Stimulated activated CD8-positive, alpha-beta memory T cell treated with anti-CD3 and anti-CD28 coated beads, Interleukin-7, amount 100 ng/mL, for 4 hours (primary cell): ENCODE measurements around the gene ERCC6.

Experiments used
- DNase-seq, 2 donors: peaks; one replicate each; pipeline ENCODE4 v3.0.0-alpha.2; 2020; ENCODE audit warnings: low read depth in 2 of 2

The ERCC6 gene

DNA sequence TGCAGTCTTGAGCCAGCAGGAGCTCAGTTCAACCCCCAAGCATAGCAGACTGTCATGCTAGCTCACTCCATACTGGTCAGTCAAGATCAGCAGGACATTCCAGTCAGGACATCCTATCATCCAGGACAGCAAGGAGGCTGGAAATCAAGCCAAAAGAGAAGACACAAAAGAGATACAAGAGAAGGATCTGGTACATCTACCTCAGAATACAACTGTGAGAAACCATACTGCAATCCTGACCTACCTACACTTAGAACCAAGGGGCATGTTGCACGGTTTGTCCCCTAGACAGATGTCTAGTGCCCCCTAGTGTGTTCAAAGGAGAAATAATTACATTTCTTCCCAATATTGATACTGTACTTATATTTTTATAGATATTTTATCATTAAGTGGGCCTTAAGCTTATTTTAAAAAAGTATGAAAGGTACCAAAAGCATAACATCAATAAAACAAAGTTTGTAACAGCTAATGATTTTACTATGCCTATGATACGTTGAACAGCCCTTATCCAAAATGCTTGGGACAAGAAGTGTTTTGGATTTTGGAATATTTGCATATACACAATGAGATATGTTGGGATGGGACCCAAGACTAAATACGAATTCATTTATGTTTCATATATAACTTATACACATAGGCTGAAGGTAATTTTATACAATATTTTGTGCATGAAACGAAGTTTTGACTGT lies 26.7 kb downstream of the ERCC6 start:
- DNase-seq, result no peak

DNA sequence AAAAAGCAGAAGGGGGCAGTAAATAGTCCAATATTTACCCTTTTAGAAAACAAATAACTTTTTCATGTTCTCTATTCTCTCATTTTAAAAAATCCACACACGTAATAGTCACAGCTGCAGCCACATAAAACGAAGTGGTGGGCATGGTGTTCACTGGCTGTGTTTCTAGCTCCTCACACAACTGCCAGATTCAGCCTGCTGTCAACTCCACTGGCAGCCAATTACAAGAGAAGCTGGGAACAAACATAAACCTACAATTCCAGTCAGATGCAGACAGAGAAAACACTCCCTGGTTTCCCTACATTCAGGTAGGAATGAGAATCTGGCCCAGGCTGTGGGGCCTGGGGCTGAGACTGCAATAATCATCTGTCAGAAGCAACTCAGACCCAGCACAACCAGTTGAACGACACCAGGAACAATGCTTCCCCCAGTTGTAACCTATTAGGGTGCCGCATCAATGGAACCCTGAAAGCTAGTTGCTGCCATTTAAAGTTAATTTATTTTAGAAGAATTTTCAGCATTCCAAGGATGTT lies 29.1 kb downstream of the ERCC6 start:
- DNase-seq, result no peak

- no peak for DNase-seq
Observed at GRCh38 chr10:49508654-49509053, 30.3 kb downstream of the ERCC6 start.

DNA sequence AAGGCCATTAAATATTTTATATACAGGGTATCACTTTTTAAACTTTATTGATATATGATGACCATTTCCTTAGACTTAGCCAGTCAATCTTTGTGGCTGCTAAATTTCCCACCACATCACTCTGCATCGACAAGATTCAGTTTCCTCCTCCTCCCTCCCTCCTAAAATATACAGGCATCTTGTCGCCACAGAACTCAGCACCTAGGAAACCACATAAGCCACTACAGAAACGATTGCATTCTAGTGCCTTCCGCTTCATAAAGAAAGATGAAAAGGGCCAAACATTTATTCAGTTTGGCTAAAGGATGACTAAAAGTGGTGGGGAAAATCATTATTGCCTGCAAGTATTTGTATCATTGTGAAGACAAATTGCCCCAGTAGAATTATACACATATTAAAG lies 30.7 kb downstream of the ERCC6 start:
- no peak for DNase-seq

GRCh38 chr10:49505589-49505988 lies 33.3 kb downstream of the ERCC6 start:
- DNase-seq, result no peak

DNA sequence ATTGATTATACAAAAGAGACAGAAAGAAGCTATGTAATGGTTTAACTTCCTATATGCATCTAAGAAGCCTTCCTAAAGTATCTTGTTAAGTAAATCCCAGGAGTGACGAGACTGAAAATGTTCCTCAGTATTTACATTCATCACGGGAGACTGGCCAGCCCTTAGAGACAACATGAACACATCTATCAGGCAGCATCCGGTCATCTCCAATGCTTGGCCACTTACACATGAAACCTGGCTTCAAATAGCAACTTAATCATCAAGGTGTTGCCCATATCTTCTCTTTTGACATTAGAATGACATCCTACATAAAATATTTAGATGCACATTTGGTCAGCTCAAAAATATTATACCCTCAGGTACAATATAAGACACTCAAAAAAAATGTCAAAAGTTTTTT lies 33.8 kb downstream of the ERCC6 start:
- no peak for DNase-seq

GRCh38 chr10:49504528-49504927 lies 34.4 kb downstream of the ERCC6 start:
- DNase-seq, result no peak

- DNase-seq, result no peak
Observed at GRCh38 chr10:49502358-49502757, 36.6 kb downstream of the ERCC6 start.

GRCh38 chr10:49500412-49500811 lies 38.5 kb downstream of the ERCC6 start:
- no peak for DNase-seq

DNA sequence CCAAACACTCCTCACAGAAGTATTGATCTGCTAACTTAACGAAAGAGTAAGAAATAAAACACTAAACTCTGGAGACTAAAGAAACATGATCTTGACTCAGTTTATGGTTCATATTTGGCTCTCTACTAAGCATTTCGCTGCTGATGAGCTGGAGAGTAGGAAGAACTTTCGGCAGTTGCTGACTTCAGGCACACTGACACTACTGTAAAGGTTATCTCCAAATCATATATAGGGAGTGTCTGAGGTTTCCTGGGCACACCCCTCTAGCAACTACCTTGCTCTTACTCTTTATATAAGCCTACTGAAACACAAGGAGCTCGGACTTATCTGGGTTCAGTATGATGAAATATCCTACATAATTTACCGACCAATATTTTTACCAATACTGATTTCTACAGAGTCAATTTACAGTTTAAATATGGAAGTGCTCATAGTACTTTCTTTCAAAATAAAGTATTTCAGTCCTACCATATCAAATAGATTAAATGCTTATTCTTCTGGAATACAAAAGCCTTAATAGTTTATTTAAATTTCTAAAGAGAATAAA lies 39.5 kb downstream of the ERCC6 start:
- DNase-seq, result no peak

- no peak for DNase-seq
Observed at GRCh38 chr10:49498425-49498824, 40.5 kb downstream of the ERCC6 start.

- no peak for DNase-seq
Observed at GRCh38 chr10:49497358-49497757, 41.6 kb downstream of the ERCC6 start.

DNA sequence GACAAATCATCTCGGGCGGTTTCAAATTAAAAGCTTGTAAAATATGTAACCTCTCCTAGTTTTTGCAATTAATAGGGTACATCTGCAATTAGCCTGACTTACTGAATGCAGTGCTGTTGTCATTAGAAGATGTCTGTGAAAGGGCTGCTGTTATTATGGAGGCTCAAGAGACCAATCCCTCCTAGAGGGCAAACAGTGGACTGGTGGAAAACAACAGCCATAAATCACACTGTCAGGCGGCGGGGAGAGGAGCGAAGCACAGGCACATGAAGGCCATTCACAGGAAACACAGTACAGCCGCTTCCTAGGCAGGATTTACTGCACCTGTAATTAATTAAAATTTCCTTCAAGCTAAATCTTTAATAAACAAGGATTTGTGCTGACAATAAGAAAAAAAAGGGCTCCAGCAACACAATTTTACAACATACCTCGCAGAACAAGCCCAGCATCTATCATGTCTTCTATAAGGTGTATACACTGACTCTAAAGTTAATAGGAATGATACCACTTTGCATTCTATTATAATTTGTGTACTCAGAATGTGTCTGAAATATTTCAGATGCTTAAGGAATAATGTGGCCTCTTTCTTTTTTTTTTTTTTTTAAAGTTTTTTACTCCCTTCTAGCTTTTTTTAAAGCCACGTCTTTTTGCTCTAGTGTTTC lies 50.7 kb downstream of the ERCC6 start:
- DNase-seq, result no peak

DNA sequence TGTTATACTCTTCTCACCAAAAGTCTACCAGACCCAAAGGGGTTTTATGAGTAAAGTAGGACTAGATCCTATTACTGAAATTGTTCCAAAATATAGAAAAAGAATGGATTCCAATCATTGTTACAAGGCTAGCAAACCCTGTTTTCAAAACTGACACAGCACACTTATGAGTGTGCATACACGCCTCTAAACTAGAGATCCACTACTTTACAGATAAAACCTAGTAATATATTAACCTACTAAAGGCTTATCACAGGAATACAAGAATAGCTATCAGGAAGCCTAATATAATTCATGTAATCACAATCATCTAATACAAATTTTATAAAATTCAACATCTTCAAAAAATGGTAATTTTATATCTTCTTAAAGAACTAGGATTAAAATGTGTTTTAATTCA lies 52.2 kb downstream of the ERCC6 start:
- DNase-seq, result no peak

GRCh38 chr10:49486009-49486408 lies 52.9 kb downstream of the ERCC6 start:
- no peak for DNase-seq

DNA sequence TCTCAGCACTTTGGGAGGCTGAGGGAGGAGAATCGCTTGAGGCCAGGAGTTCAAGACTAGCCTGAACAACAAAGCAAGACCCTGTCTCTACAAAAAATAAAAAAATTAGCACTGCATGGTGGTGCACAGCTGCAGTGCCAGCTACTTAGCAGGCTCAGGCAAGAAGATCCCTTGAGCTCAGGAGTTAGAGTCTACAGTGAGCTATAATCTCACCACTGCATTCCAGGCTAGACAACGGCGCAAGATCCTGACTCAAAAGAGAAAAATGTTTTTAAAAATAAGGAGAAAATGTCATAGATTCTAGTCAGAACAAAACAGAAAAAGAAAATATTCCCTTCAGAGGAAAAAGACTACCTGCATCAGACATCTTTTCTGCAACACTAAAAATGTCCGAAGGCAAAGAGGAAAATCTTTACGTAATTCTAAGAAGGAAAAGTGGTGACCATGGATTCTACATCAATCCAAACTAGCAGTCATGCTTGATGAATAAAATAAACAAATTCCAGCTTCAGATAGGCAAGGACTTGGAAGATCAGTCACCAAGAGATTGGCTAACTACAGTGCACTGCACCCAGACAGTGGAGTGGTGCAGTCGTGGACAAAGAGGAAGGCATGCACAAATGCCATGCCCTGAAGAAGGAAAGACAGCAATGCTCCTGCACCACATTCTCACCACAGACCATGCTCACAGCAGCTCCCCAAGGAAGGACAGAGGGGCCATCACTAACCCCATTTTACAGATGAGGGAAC lies 54.3 kb downstream of the ERCC6 start:
- DNase-seq, result no peak

- DNase-seq, result no peak
Observed at GRCh38 chr10:49478819-49479218, 60.1 kb downstream of the ERCC6 start.

GRCh38 chr10:49474901-49475300 lies 64.0 kb downstream of the ERCC6 start:
- DNase-seq, result no peak

DNA sequence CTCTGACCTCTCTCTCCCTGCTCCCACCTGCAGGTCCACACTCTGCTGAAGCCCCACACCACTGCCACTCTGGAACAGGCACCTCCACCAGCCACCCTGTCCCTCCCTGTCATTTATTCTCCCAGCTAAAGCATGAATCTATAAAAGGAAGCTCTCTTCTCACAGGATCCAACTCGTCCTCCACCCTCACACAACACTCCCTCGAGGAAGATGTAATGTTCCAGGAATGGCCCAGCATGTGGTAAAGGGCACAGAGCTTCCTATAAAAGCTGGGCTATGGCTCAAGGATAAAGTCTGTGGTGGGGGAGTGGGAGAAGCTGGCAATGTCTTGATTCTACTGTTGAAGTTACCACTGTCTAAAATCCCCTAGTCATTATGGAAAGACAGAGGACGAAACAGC lies 67.4 kb downstream of the ERCC6 start:
- DNase-seq, result no peak

- DNase-seq, result no peak
Observed at GRCh38 chr10:49465736-49466135, 73.2 kb downstream of the ERCC6 start.
